Stomach (tissue), 4 donors: ENCODE results near the gene TF.

Source experiments
- POLR2AphosphoS5 ChIP-seq, 3 donors: sonication (generic); formaldehyde crosslinking; IDR thresholded peaks; one replicate each; pipeline ENCODE4 v1.6.1; 2016; ENCODE audit warnings: antibody characterized with exemption in 3 of 3
- TF ChIP-seq, protein P1 (sequence below), 7 experiments: fragments of 450-650 bp in 4 of 7; fragments of 200-600 bp in 3 of 7; sonication (generic) in 3 of 7; IDR thresholded peaks; one replicate each; pipeline ENCODE4 v1.5.1; 2016 to 2019; ENCODE audit warnings: antibody characterized with exemption in 7 of 7, control low read depth in 2 of 7, mild to moderate bottlenecking in 1 of 7

- TF ChIP-seq POLR2AphosphoS5 (IDR thresholded peaks at IDR 0.05), result no peak
- TF ChIP-seq, protein P1, sequence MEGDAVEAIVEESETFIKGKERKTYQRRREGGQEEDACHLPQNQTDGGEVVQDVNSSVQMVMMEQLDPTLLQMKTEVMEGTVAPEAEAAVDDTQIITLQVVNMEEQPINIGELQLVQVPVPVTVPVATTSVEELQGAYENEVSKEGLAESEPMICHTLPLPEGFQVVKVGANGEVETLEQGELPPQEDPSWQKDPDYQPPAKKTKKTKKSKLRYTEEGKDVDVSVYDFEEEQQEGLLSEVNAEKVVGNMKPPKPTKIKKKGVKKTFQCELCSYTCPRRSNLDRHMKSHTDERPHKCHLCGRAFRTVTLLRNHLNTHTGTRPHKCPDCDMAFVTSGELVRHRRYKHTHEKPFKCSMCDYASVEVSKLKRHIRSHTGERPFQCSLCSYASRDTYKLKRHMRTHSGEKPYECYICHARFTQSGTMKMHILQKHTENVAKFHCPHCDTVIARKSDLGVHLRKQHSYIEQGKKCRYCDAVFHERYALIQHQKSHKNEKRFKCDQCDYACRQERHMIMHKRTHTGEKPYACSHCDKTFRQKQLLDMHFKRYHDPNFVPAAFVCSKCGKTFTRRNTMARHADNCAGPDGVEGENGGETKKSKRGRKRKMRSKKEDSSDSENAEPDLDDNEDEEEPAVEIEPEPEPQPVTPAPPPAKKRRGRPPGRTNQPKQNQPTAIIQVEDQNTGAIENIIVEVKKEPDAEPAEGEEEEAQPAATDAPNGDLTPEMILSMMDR (IDR thresholded peaks at IDR 0.05), result no peak
Observed at GRCh38 chr3:133833267-133833666, 87.1 kb downstream of the TF start.
